Stimulated activated CD8-positive, alpha-beta memory T cell treated with anti-CD3 and anti-CD28 coated beads, Interleukin-7, amount 100 ng/mL, for 48 hours (primary cell): Measurements from ENCODE around the gene NEDD4.
"Not testable (repeated sequence)": the region's sequence is repeated elsewhere in the genome, so short reads cannot be mapped to it uniquely, and the experiment has no call there.

Experiments
- DNase-seq, 2 donors: peaks; one replicate each; pipeline ENCODE4 v3.0.0-alpha.2; 2020; ENCODE audit warnings: low read depth in 1 of 2; ENCODE audit errors: extremely low read depth in 1 of 2

NEDD4 gene

DNA sequence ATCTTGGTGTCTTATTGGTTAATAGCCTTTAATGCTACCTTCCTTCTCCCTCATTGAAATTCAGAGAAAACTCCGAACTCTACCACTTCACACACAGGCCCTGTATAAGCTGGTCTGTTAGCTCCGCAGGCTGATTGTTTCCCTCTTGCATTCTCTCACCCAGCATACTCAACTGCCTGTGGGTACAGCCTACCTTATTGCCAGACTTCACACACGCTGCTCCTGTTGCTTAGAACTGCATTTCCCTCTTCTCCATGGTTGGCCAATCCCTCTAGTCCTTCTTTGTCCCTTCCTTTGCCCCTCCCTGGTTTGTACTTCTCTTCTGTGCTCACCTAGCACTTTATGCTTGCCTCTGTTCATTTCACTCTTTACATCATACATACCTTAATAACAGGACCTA is 157.5 kb downstream of the NEDD4 start:
- no peak for DNase-seq

DNA sequence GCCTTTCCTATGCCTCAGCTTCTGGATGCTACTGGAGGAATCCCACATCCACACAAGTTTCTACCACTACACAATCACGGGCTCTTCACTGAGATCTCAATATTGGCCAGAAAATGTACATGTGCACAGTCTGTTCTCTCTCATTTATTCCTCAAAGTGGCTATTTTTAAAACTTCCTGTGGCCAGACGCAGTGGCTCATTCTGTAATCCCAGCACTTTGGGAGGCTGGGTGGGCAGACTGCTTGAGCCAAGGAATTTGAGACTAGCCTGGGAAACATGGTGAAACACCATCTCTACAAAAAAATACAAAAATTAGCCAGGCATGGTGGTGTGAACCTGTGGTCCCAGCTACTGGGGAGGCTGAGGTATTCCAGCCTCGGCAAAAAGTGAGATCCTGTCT is 159.1 kb downstream of the NEDD4 start:
- DNase-seq = no peak

DNA sequence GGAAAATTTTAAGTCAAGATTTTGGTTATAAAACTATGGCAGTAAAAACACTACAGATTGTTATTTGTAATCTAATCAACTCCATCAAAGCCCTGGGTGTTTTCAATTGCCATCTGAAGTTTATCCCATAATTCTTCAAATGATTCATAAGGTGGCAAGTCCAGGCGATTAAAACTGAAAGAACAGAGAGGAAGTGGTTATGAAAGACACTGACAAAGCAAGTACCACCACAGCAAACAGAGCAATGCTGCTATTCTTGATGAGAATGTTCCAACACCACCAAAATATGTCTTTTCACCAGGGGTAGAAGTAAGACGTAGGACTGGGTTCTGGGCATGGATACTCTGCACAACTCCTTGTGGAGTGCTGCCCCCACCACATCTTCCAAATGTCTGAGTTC is 163.6 kb downstream of the NEDD4 start:
- peak in 1 of 2 donors; percentile 1 for DNase-seq

DNA sequence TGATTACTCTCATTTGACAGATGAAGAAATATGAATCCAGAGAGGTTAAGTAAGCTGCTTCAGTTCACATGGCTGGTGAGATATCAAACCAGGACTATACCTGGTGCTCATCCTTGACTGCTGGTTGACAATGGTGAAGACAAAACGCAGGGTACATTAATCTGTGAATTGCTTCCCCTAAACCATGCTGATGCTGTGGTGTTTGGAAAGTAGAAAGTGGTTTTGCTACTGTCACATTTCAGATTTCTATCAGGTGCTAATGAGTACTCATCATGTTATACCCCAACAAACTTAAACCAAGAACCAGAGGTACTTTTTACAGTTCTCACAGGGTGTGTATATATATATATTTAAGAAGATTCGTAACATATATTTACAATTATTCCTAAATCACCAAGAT is 165.5 kb downstream of the NEDD4 start:
- no peak for DNase-seq

DNA sequence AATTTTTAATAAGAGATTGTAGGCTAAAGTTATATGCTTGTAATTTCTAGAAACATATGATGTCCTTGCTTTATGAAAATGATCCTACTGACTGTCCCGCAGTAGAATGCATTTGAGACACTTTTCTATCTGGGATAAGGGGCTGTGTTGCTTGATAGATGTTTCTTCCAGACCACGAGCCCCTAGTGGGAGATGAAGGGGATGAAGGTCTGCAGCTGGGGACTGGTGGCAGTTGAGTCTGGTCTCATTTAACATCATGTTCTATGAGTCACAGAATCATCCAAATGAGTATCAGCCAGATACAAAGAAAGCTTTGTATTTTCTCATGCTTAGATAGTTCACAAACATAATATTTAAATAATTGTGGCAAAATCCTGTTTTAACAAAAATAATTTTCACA is 166.2 kb downstream of the NEDD4 start:
- DNase-seq = no peak

DNA sequence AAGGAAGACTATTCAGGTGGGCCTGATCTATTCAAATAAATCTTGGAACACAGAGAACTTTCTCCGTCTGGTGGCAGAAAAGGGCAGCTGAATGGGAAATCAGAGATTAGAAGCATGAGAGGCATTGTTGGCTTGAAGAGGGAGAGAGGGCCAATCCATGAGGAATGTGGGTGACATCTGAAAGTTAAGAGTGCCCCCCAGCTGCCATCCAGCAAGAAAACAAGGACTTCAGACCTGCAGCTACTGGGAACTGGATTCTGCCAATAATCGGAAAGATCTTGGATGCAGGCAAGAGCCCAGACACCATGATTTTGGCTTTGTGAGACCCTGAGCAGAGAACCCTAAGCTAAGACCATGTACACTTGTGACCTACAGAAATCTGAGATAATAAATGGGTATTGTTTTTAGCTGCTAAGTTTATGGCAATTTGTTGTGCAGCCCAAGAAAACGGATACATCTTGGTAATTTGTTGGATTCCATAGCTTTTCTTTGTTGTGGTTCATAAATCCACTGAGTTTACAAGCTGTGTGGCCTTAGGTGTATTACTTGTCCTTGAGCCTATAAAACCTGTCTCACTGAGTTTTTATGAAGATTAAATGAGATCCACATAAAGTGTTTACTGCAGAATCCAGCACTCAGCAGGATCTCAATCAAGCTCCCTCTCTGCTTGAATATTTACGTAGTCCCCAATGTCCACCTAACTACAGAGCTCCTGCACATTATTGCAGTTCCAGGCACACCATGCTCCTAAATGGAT is 168.4 kb downstream of the NEDD4 start:
- no peak for DNase-seq

DNA sequence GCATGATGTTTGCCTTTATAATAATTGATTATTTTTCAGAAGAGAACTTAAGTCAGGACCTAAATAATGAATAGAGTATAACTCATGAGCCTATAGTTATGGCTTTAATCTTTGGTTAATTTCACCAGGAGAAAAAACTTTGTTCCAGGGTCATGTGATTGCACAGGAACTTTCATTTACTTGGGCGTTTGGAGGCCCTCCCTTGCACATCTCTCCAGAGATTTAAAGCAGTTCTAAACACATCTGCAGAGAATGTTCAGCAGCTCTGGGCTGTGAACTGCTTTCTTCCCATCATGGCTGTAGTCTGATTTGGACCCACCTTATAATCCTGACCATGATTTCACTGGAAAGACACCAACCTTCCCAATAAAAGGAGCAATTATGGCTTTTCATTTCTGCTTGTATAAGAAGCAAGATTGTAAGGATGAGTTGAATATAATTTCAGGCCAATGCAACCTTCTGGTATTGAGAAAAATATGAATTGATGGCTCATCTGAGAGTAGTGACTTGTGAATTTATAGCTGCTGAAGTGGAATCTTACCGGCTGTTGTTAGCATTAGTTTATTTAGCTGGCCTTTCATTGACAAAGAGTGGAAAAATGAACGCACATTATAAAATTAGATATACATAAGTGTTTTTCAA is 169.6 kb downstream of the NEDD4 start:
- DNase-seq = no peak

DNA sequence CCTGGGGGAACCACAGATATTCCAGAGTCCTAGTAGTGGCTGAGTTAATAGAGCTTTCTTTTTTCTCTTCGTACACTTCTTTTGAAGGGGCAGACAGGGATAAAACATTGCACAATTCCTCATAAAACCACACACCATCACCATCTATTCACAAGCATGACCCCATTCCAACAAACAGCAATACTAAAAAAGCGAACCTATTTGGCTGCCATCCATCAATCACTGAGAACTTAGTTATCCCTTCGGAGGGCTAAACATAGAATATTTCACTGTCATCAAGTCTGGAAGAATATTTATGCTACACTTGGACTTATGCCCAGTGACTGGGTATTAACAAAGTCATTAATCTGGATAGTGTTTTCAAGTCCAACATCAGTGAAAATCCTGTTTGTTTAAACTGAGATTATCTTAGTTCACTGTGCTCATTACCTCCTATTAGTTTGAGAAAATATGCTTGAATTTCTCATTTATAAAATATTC is 170.2 kb downstream of the NEDD4 start:
- no peak for DNase-seq

DNA sequence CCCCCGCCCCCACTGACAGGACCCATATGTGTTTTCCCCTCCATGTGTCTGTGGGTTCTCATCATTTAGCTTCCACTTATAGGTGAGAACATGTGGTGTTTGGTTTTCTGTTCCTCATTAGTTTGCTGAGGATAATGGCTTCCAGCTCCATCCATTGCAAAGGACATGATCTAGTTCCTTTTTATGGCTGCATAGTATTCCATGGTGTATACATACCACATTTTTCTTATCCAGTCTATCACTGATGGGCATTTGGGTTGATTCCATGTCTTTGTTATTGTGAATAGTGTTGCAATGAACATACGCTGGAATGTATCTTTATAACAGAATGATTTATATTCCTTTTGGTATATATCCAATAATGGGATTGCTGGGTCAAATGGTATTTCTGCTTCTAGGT is 171.7 kb downstream of the NEDD4 start:
- not testable (repeated sequence) for DNase-seq

DNA sequence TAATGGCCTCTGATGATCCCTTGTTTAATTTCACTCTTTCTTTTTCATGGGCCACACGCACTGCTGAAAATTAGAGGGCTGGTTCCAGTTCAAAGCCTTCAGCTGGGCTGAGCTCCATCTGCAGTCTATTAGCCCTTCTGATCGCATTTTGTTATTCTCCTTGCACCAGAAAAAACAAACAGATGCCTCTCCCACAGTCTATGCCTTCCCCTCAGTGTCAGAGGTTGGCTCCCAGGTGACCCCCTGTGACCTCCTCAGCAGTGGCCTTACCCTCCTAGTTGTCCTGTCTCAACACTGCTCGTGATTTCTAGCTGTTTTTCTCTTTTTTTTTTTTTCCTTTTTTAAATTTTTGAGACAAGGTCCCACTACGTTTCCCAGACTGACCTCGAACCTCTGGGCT is 173.4 kb downstream of the NEDD4 start:
- no peak for DNase-seq

DNA sequence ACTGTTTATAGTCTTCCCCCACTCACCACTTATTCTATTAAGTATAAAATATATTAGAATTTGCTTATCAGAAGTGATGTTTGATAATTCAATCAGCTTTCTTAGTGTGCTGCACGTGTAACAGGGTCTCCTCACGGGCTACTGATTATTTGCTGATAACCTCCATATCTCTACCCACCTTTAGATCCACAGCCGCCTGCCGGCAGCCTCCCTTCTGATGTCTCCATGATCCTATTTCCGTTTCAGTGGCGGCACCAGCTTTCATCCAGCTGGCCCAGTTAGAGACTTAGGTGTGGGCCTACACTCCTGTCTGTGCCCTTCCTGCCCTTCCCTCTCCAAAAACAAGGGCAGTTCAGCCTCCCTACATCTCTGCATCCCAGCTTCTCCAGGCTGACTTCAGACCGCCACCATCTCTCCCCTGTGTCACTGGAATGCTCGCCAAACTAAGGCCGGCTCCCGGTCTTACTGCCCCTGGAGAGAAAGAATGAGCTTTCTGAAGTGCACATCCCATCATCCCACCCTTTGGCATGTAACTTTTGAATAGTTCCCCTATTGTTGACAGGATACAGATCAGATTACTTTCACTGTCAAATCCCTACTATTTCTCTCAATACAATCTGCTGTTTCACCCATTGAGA is 173.9 kb downstream of the NEDD4 start:
- no peak for DNase-seq

DNA sequence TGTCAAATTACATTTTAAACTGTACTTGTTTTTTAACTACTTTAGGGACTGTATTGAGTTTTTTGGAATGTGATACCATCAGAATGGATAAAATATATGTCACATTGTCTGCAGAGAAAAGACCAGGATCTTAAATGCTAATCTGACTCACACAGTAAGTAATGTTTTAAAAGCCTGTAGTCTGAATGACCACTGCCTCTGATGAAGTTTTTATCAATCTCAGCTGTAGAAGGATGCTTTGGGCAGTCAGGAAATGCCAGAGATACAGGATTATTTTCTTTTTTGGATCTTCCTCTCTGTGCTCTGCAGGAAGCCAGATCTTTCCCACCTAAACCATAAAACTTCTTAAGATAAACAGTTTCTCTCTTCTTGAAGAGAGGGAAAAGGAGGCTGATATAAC is 177.4 kb downstream of the NEDD4 start:
- no peak for DNase-seq

DNA sequence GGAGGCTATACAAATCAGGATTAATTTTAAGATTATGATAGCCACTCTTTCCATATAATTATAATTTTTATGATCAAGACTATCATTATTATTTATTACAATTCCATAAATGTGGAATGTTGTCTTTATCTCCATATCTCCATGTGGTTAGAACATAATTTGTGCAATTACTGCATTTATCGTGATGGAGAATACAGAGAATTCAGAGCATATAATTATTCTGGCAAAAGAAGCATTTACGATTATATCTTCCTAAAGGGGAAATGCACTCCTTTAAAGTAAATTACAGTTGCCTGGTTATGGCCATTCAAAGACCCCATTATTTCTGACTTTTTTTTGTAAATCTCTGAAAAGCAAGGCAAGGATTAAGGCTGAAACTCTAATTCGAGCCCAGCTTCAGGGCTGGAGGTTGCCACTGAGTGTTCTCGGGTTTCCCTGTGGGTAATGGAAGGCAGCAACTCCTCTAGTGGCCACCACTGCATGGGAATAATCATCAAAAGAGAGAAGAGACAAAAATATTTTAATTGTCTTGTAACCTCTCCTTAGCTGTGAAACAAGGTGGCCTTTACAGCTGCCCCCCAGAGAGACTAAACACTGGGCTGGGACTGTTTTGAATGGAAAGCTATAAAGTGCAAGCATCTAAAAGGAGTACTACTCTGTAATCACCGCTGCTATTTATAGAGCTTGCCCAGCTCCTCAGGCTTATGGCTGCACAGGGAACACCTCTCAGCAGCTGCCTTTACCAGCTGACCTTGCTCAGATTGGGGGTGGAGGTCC is 190.6 kb downstream of the NEDD4 start:
- DNase-seq = no peak

DNA sequence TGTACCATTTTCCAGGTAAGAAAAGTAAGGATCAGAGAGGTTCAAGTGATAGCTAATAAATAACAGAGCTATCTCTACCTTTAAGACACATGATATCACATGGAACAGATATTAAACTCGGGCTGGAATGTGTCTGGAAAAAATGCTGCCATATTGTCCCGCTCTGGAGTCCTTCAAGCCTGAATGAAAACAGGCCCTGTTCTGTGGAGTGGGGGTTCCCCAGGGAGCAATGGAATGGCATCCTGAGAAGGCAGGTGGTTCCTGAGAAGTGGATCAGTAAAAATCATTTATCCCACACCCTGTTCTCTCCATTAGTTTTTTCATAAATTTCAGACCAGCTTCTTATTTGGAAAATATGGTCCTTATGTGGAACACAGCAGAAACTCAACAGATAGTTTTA is 193.2 kb downstream of the NEDD4 start:
- no peak for DNase-seq

DNA sequence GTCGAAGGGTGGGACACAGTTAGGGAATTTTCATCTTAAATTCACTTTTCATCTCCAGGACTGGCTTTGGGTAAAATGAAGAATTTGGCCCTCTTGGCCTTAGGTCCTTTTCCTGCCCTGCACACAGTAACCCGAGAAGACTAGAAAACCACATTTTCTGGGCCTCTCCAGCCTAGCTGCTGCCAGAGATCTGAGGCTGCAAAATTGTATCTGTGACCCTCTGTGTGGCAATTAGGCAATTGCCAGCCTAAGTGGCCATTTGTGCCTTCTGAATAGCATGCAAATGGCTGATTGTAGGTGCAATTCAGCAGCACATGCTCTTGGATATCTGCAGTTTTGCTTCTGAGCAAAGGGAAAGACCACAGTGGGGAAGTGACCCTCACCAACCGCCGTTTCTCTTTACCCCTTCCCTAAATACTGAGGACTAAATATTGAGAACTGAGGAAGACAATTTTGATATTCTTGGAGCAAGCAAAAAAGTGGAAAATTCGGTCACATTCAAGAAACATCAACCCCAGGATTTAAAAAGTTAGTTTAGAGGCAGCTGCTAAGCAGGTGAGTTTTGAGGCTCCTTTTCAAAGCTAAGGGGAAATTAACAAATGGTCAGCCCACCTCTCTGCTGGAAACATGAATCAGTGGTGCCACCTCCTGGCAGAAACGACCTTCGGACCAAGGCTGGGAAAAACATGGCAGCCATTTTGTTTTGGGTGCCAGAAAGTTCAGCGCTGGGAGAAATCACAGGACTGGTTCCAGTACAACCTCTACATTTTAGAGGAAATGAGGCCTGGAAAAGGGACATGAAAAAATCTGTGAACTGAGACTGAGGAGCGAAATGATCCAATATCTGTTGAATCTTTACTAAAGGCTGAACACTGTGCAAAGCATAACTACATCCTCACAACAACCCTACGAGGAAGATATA is 193.9 kb downstream of the NEDD4 start:
- DNase-seq = peak in 1 of 2 donors; percentile 5

DNA sequence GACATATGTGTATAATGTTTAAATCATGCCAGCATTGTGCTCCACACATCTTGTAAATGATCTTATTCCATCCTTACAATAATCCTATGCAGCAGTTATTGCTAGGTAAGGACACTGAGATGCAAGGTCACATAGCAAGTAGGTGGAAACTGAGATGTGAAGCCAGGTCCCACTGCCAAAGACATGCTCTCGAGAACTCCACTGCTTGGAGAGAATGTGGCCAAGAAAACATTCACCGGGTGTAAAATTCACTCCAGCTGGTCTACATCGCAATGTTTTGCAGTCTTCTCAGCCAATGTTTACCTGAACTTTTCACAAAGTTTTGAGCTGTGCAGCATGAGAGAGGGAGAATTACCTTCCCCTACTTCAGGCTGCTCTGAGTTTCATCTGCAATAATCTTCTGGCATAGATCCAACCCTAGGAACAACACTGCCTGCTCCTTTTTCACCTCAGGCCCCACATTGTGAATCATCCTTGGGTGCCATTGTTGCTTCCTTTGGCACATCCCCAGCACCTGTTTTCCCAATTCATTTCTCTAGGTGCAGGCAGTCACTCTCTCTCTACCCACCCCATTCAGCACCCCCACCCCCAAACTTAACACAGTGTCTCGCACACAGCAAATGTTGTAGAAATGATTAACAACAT is 197.0 kb downstream of the NEDD4 start:
- DNase-seq = no peak

DNA sequence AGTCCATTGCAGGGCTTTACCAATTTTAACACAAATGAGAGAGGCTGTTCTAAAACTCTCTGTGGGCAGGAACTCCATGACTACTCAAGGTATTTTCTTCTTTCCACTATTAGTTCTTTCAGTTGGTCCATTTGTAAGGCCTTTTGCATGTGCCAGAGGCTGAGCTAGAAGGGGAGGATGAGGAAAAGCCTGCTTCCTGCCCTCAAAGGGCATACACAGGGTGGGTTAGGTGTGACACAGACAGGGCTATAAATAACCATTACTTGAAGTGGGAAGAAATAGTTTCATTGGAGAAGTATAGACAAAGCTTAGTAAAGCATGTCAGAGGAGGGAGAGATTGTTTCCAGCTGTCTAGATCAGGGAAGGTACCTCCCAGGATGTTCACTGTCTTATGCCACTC is 198.4 kb downstream of the NEDD4 start:
- no peak for DNase-seq

DNA sequence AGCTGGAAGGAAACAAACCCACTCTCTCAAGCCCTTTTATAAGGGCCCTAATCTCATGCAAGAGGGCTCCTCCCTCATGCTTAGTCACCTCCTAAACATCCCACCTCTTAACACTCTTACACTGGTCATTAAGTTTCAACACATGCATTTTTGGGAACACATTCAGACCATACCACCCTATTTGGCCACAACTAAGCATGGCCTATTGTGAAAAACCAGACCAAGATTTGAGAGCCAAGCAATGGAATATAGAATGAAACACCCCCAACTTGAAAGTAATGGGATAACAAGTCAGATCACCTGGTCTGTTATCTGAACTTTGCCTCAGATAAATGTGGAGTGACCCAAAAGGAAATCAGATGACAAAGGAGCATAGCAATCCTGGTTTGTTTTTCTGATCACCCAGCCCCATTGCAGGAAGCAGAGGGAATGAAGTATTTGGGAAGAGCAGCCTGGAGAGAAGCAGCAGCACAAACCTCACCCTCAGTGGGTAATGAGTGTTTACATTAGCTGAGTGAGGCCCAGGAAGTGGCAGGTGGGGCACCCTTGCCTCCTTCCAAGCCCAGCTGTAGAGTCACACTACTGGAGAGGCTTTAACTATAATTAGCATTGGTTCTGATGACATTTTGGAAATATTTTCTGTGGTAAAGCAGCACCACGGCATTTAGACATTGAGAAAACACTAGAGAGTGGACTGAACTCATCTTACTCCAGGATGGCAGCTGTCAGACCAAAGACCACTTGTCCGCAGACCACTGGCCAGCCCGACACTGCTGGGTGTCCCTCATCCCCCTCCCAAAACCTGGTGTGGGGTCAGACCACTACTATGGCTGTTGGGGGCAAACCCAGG is 201.6 kb downstream of the NEDD4 start:
- DNase-seq = no peak
